ENCODE measurements around the gene MCM6. TPM values are rescaled to one million over a fixed set of nuclear protein-coding genes. Genes with fewer than 3 reads are reported as not detected.

The MCM6 gene
- total and polyA plus RNA-seq, 2 experiments from 2014 or later: 74.7 to 133 TPM

- Histone ChIP-seq H3K4me2 (no peak overlapping the region), H3F3A (replicated peaks; ENCODE audit: low read depth) (no peaks in the 10 kb centered on the region), H3K36me3 (ENCODE audit: insufficient read depth) (no peaks in the 10 kb centered on the region), H2AFZ (no peak overlapping the region), H3K27me3 (ENCODE audit: insufficient read depth) (no peaks in the 10 kb centered on the region), H3K9me2 (ENCODE audit: insufficient read depth) (no peaks in the 10 kb centered on the region), H3K27ac (ENCODE audit: low read depth) (no peak overlapping the region), H3K4me1 (ENCODE audit: insufficient read depth) (no peaks in the 10 kb centered on the region), H3K79me2 (replicated peaks; ENCODE audit: insufficient read depth) (no peaks in the 10 kb centered on the region), H4K20me1 (replicated peaks; ENCODE audit: insufficient read depth) (no peaks in the 10 kb centered on the region), H3K4me3 (no peak overlapping the region)
- H3K4me3 Mint-ChIP-seq: no peak overlapping the region
- peaks cover 2% of the 10 kb centered on the region for H3K27me3 Mint-ChIP-seq (ENCODE audit: insufficient read depth, low read depth, poor library complexity)
- DNase-seq (ENCODE audit: low spot score) (no peak), ATAC-seq (no peak)
- peaks cover 20% of the 10 kb centered on the region for H3K36me3 Mint-ChIP-seq (ENCODE audit: low read depth)
- no peak overlapping the region for H3K27ac Mint-ChIP-seq
- H3K9me3 Mint-ChIP-seq: peaks cover 36% of the 10 kb centered on the region
- TF ChIP-seq NANOG (IDR thresholded peaks at IDR 0.05; ENCODE audit: borderline replicate concordance): no peak
- no peak for TF ChIP-seq ZNF462 (CRISPR knock-in tag; IDR thresholded peaks at IDR 0.05)
- TF ChIP-seq REST (IDR thresholded peaks at IDR 0.05; ENCODE audit: unreplicated experiment): no peak
- no peak for TF ChIP-seq JUNB (IDR thresholded peaks at IDR 0.05; ENCODE audit: unreplicated experiment)
- TF ChIP-seq CTCF (conservative IDR thresholded peaks at IDR 0.05; ENCODE audit: low read depth in 2 of 2): no peak
- no peak for TF ChIP-seq CREB1 (CRISPR knock-in tag; IDR thresholded peaks at IDR 0.05; ENCODE audit: low read depth)
- TF ChIP-seq POLR2AphosphoS5 (IDR thresholded peaks at IDR 0.05; ENCODE audit: low read depth): no peak
- no peak for TF ChIP-seq ZNF331 (CRISPR knock-in tag; IDR thresholded peaks at IDR 0.05; ENCODE audit: low read depth)
- 0 out of 3 replicates have a peak, but pooled peaks cover 5% of the 10 kb centered on the region for H3K4me1 Mint-ChIP-seq
These were observed 73.9 kb downstream of the MCM6 start for GRCh38 chr2:135802350-135802749.
